GM12801 (cell line): Measurements from ENCODE around the gene ABHD17A.

Experiments used
- CTCF ChIP-seq: IDR thresholded peaks from one replicate; pipeline ENCODE4 v1.5.1; 2011; ENCODE audit warnings: control low read depth; ENCODE audit not compliant: insufficient read length; ENCODE audit errors: extremely low read depth

ABHD17A gene

GRCh38 chr19:1868971-1869370 lies 16.3 kb downstream of the ABHD17A start:
- no peak for TF ChIP-seq CTCF

GRCh38 chr19:1867349-1867724 lies 18.0 kb downstream of the ABHD17A start:
- no peak for TF ChIP-seq CTCF

- no peak for TF ChIP-seq CTCF
These were observed 18.5 kb downstream of the ABHD17A start for GRCh38 chr19:1866693-1867348.

- TF ChIP-seq CTCF: no peak
These were observed 19.9 kb downstream of the ABHD17A start for GRCh38 chr19:1865172-1866010.

- TF ChIP-seq CTCF: no peak
These were observed 20.7 kb downstream of the ABHD17A start for GRCh38 chr19:1864480-1865171.

GRCh38 chr19:1863638-1864479 lies 21.4 kb downstream of the ABHD17A start:
- TF ChIP-seq CTCF: no peak

- TF ChIP-seq CTCF: no peak
These were observed 22.0 kb downstream of the ABHD17A start, which contains the start of gene KLF16 for GRCh38 chr19:1863328-1863637. KLF16 (minus strand) TSS chr19:1863579; CDS start chr19:1863497, 82 bp downstream.
